ENCODE measurements around the gene ASPSCR1. TPM values are rescaled to one million over a fixed set of nuclear protein-coding genes. Genes with fewer than 3 reads are reported as not detected.

The ASPSCR1 gene
- total and polyA plus RNA-seq, 10 of the 15 experiments (the other 5 are each of a cell fraction or from before 2014, with no cell fraction given), result 1.5 to 48.4 (median 25.4) TPM

DNA sequence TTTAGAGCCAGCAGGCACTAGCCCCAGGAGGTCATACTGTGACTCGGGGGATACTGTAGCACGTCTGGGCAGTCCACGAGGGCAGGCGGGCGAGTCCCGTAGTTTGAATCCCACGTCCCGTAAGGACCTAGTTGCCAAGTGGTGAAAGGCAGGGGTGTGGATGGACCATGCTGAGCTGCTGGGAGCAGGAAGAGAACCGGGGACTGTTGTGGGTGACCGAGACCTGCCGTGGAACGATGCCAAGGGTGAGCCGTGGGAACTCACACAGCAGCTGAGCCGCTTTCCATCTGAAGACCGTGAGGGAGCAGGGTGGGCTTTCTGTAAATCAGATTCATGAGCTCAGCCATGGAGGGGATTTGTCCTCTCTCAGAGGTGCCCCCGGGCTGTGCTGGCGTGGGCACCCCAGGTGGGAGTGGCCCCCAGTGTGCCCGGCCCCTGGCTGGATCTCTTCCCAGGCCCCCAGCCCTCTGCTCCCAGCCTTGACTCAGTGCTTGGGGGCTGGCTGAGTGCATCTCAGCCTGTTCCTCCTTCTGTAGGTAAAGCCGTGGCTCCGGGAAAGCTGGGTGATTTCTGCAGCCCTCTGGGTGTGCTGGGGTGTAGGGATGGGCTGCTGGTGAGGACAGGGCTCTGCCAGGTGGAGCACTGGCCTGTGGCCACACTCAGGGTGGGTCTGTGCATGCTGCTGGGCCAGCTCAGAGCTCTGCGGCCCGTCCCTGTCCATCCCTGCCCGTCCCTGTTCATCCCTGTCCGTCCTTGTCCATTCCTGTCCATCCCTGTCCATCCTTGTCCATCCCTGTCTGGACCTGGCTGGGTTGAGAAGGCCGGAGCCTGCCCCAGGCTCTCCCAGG, 13.6 kb downstream of the ASPSCR1 start:
- SMC1A ChIA-PET (ENCODE audit: uncharacterized antibody, unreplicated experiment), result no interaction called here
- TF ChIP-seq SREBF1 (IDR thresholded peaks at IDR 0.05; ENCODE audit: low read length), result no peak
- TF ChIP-seq, protein P1, sequence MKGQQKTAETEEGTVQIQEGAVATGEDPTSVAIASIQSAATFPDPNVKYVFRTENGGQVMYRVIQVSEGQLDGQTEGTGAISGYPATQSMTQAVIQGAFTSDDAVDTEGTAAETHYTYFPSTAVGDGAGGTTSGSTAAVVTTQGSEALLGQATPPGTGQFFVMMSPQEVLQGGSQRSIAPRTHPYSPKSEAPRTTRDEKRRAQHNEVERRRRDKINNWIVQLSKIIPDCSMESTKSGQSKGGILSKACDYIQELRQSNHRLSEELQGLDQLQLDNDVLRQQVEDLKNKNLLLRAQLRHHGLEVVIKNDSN (IDR thresholded peaks at IDR 0.05; ENCODE audit: borderline replicate concordance, extremely low read length, insufficient read depth, low read depth, low read length), result no peak
- TF ChIP-seq NRF1 (conservative IDR thresholded peaks at IDR 0.05; ENCODE audit: low read depth, low read length), result no peak
- TF ChIP-seq ZSCAN29 (IDR thresholded peaks at IDR 0.05), result no peak
- TF ChIP-seq, protein P2, sequence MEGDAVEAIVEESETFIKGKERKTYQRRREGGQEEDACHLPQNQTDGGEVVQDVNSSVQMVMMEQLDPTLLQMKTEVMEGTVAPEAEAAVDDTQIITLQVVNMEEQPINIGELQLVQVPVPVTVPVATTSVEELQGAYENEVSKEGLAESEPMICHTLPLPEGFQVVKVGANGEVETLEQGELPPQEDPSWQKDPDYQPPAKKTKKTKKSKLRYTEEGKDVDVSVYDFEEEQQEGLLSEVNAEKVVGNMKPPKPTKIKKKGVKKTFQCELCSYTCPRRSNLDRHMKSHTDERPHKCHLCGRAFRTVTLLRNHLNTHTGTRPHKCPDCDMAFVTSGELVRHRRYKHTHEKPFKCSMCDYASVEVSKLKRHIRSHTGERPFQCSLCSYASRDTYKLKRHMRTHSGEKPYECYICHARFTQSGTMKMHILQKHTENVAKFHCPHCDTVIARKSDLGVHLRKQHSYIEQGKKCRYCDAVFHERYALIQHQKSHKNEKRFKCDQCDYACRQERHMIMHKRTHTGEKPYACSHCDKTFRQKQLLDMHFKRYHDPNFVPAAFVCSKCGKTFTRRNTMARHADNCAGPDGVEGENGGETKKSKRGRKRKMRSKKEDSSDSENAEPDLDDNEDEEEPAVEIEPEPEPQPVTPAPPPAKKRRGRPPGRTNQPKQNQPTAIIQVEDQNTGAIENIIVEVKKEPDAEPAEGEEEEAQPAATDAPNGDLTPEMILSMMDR (IDR thresholded peaks at IDR 0.05 in 2 of 3, conservative IDR thresholded peaks at IDR 0.05 in 1 of 3; ENCODE audit: control insufficient read depth in 2 of 3, extremely low read depth in 1 of 3, insufficient read depth in 1 of 3, low read depth in 3 of 3, low read length in 3 of 3), result no peak
- TF ChIP-seq, protein P3, sequence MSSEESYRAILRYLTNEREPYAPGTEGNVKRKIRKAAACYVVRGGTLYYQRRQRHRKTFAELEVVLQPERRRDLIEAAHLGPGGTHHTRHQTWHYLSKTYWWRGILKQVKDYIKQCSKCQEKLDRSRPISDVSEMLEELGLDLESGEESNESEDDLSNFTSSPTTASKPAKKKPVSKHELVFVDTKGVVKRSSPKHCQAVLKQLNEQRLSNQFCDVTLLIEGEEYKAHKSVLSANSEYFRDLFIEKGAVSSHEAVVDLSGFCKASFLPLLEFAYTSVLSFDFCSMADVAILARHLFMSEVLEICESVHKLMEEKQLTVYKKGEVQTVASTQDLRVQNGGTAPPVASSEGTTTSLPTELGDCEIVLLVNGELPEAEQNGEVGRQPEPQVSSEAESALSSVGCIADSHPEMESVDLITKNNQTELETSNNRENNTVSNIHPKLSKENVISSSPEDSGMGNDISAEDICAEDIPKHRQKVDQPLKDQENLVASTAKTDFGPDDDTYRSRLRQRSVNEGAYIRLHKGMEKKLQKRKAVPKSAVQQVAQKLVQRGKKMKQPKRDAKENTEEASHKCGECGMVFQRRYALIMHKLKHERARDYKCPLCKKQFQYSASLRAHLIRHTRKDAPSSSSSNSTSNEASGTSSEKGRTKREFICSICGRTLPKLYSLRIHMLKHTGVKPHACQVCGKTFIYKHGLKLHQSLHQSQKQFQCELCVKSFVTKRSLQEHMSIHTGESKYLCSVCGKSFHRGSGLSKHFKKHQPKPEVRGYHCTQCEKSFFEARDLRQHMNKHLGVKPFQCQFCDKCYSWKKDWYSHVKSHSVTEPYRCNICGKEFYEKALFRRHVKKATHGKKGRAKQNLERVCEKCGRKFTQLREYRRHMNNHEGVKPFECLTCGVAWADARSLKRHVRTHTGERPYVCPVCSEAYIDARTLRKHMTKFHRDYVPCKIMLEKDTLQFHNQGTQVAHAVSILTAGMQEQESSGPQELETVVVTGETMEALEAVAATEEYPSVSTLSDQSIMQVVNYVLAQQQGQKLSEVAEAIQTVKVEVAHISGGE (CRISPR knock-in tag; IDR thresholded peaks at IDR 0.05), result no peak
- no peak for TF ChIP-seq TARDBP (IDR thresholded peaks at IDR 0.05; ENCODE audit: borderline replicate concordance)
- TF ChIP-seq NFYB (IDR thresholded peaks at IDR 0.05; ENCODE audit: insufficient read depth, low read depth, low read length), result no peak
- TF ChIP-seq, protein P4, sequence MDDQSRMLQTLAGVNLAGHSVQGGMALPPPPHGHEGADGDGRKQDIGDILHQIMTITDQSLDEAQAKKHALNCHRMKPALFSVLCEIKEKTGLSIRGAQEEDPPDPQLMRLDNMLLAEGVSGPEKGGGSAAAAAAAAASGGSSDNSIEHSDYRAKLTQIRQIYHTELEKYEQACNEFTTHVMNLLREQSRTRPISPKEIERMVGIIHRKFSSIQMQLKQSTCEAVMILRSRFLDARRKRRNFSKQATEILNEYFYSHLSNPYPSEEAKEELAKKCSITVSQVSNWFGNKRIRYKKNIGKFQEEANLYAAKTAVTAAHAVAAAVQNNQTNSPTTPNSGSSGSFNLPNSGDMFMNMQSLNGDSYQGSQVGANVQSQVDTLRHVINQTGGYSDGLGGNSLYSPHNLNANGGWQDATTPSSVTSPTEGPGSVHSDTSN (IDR thresholded peaks at IDR 0.05; ENCODE audit: insufficient replicate concordance, low read depth, low read length), result no peak
- TF ChIP-seq, protein P5, sequence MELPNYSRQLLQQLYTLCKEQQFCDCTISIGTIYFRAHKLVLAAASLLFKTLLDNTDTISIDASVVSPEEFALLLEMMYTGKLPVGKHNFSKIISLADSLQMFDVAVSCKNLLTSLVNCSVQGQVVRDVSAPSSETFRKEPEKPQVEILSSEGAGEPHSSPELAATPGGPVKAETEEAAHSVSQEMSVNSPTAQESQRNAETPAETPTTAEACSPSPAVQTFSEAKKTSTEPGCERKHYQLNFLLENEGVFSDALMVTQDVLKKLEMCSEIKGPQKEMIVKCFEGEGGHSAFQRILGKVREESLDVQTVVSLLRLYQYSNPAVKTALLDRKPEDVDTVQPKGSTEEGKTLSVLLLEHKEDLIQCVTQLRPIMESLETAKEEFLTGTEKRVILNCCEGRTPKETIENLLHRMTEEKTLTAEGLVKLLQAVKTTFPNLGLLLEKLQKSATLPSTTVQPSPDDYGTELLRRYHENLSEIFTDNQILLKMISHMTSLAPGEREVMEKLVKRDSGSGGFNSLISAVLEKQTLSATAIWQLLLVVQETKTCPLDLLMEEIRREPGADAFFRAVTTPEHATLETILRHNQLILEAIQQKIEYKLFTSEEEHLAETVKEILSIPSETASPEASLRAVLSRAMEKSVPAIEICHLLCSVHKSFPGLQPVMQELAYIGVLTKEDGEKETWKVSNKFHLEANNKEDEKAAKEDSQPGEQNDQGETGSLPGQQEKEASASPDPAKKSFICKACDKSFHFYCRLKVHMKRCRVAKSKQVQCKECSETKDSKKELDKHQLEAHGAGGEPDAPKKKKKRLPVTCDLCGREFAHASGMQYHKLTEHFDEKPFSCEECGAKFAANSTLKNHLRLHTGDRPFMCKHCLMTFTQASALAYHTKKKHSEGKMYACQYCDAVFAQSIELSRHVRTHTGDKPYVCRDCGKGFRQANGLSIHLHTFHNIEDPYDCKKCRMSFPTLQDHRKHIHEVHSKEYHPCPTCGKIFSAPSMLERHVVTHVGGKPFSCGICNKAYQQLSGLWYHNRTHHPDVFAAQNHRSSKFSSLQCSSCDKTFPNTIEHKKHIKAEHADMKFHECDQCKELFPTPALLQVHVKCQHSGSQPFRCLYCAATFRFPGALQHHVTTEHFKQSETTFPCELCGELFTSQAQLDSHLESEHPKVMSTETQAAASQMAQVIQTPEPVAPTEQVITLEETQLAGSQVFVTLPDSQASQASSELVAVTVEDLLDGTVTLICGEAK (IDR thresholded peaks at IDR 0.05; ENCODE audit: borderline replicate concordance), result no peak

More for the DNA sequence above, 13.6 kb downstream of the ASPSCR1 start:
- H4K20me1 ChIP-seq (ENCODE audit: control insufficient read depth, insufficient read depth), result no peaks in the 10 kb centered on the region
- RAD21 ChIA-PET (ENCODE audit: unreplicated experiment), result no interaction called here
- no peak overlapping the region for H2AFZ ChIP-seq (ENCODE audit: control insufficient read depth, low read depth, low read length)
- H3K4me1 ChIP-seq (ENCODE audit: control insufficient read depth, insufficient read depth, low read length), result no peaks in the 10 kb centered on the region
- H3K27ac ChIP-seq (ENCODE audit: control insufficient read depth, insufficient read depth), result no peak overlapping the region
- in situ Hi-C loops (cut with MboI), result no loop called here
- no peaks in the 10 kb centered on the region for H3K27me3 ChIP-seq (replicated peaks in 1 of 2; ENCODE audit: control insufficient read depth in 2 of 2, insufficient read depth in 2 of 2, low read length in 1 of 2)
- H3K36me3 ChIP-seq (ENCODE audit: control insufficient read depth in 2 of 2, insufficient read depth in 2 of 2, low read length in 1 of 2), result no peaks in the 10 kb centered on the region; a peak in 2 of 4 replicates
- H3K9ac ChIP-seq (ENCODE audit: control insufficient read depth, insufficient read depth, low read length), result no peak overlapping the region
- FAIRE-seq (no peak), ATAC-seq (no peak), DNase-seq (ENCODE audit: low read depth, low spot score) (no peak)
- CTCF ChIA-PET, result no interaction called here
- H3K4me3 ChIP-seq, result no peak overlapping the region
- no peaks in the 10 kb centered on the region for H3K9me3 ChIP-seq (replicated peaks; ENCODE audit: control insufficient read depth, insufficient read depth, low read length)
- POLR2A ChIA-PET, result no interaction called here
- no peaks in the 10 kb centered on the region for H3K79me2 ChIP-seq (ENCODE audit: control insufficient read depth, insufficient read depth, low read length)
- H3K4me2 ChIP-seq (ENCODE audit: control insufficient read depth, insufficient read depth), result no peak overlapping the region
- intact Hi-C loops (cut with micrococcal nuclease; ENCODE audit: unreplicated experiment), result no loop called here
- no TSS peak for BruUV-seq (replicated peaks)
- WGBS (ENCODE audit: insufficient coverage, insufficient replicate concordance, low lambda C conversion rate, missing lambda C conversion rate), result 88% methylated on average over 25 of the region's 25 CpGs
